Upper lobe of left lung (tissue), 6 donors: Measurements from ENCODE around the gene FBXL15. TPM values are rescaled to one million over a fixed set of nuclear protein-coding genes. Genes with fewer than 3 reads are reported as not detected.
A peak's percentile ranks its signal among the peaks of the same experiment; 100 is the strongest.

ENCODE experiments used
- ATAC-seq, 2 donors: fragments of 200-7000 bp; cut with Tn5 transposase; one replicate each; pipeline ENCODE4 v1.9.1; 2022; ENCODE audit warnings: mild to moderate bottlenecking in 2 of 2, moderate library complexity in 2 of 2; ENCODE audit not compliant: low FRiP score in 2 of 2
- DNase-seq, 2 donors: peaks; one replicate each; pipeline ENCODE4 v3.0.0-alpha.2; 2019 to 2020
- H3K27ac ChIP-seq, 4 donors: fragments of 200-600 bp; sonication (generic); one replicate each; pipeline ENCODE4 v1.5.1; 2016 to 2019
- H3K27me3 ChIP-seq, 4 donors: fragments of 200-600 bp; sonication (generic); one replicate each; pipeline ENCODE4 v1.5.1; 2017 to 2019
- H3K36me3 ChIP-seq, 4 donors: fragments of 200-600 bp; sonication (generic); one replicate each; pipeline ENCODE4 v1.5.1; 2016 to 2019
- H3K4me1 ChIP-seq, 4 donors: fragments of 200-600 bp; sonication (generic); one replicate each; pipeline ENCODE4 v1.5.1; 2018 to 2019
- H3K4me3 ChIP-seq, 4 donors: fragments of 200-600 bp; sonication (generic); one replicate each; pipeline ENCODE4 v1.5.1; 2017 to 2019; ENCODE audit warnings: mild to moderate bottlenecking in 2 of 4, moderate library complexity in 1 of 4
- H3K9me3 ChIP-seq, 4 donors: fragments of 200-600 bp; sonication (generic); one replicate each; pipeline ENCODE4 v1.5.1; 2018 to 2019
- EP300 ChIP-seq, 4 donors: sonication (generic); formaldehyde crosslinking; IDR thresholded peaks; one replicate each; pipeline ENCODE4 v1.5.1; 2017; ENCODE audit warnings: antibody characterized with exemption in 4 of 4, control low read depth in 2 of 4
- POLR2A ChIP-seq, 4 donors: fragments of 450-650 bp; IDR thresholded peaks; one replicate each; pipeline ENCODE4 v1.5.1; 2016 to 2017; ENCODE audit warnings: antibody characterized with exemption in 4 of 4, mild to moderate bottlenecking in 2 of 4
- POLR2AphosphoS5 ChIP-seq, 2 donors: sonication (generic); formaldehyde crosslinking; IDR thresholded peaks; one replicate each; pipeline ENCODE4 v1.5.1; 2017; ENCODE audit warnings: antibody characterized with exemption in 2 of 2
- WGBS, 2 donors: methylation state at CpG; one replicate each; pipeline ENCODE4 v1.1.5; 2017 to 2018; 5-methylcytosine and 5-hydroxymethylcytosine counted together
- total RNA-seq, 6 donors: library from RNA; depleted of rRNA in 4 of 6; stranded (reverse); fragments of >200 nt in 4 of 6; gene quantifications; one replicate each; pipeline versions ENCODE4 v1.1.0 to v1.2.1, GENCODE V29; 2016 to 2021
- TF ChIP-seq, protein P1 (sequence below), 6 experiments: fragments of 450-650 bp in 4 of 6; fragments of 200-600 bp in 2 of 6; sonication (generic) in 2 of 6; IDR thresholded peaks; one replicate each; pipeline ENCODE4 v1.5.1; 2016 to 2019; ENCODE audit warnings: antibody characterized with exemption in 6 of 6
- donor health status: DM: no; HTN: no; CAD: no; lungs with moderate emphysema.
- donor health status: DM: no; HTN: yes; CAD: no; lungs with severe emphysema.

FBXL15 gene
- total RNA-seq, 6 donors from 2014 or later = 18.5 to 70.2 (median 26.8) TPM

DNA sequence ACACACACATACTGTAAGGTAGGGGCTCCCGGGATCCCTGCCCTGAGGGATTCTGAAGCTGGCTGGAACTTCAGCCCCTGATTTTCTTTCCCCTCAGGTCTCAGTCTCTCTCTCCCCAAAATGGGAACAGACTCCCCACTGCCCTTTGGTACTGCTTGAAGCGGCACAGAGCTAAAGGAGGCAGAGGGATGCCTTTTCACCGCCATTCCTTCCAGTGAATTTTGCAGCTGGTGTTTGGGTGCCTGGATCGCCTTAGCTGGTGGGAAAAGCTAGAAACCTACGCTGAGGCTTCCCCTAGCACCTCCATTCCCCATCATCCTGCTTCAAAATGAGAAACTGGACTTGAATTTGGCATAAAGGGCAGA lies 14.5 kb downstream of the FBXL15 start:
- H3K27me3 ChIP-seq = no peaks in the 10 kb centered on the region
- 54 to 57% methylated on average over 4 to 5 of the region's 5 CpGs for WGBS, 2 donors
- ATAC-seq = no peak
- H3K36me3 ChIP-seq = no peaks in the 10 kb centered on the region
- no peak for TF ChIP-seq POLR2AphosphoS5 (IDR thresholded peaks at IDR 0.05)
- TF ChIP-seq EP300 (IDR thresholded peaks at IDR 0.05) = no peak
- TF ChIP-seq, protein P1, sequence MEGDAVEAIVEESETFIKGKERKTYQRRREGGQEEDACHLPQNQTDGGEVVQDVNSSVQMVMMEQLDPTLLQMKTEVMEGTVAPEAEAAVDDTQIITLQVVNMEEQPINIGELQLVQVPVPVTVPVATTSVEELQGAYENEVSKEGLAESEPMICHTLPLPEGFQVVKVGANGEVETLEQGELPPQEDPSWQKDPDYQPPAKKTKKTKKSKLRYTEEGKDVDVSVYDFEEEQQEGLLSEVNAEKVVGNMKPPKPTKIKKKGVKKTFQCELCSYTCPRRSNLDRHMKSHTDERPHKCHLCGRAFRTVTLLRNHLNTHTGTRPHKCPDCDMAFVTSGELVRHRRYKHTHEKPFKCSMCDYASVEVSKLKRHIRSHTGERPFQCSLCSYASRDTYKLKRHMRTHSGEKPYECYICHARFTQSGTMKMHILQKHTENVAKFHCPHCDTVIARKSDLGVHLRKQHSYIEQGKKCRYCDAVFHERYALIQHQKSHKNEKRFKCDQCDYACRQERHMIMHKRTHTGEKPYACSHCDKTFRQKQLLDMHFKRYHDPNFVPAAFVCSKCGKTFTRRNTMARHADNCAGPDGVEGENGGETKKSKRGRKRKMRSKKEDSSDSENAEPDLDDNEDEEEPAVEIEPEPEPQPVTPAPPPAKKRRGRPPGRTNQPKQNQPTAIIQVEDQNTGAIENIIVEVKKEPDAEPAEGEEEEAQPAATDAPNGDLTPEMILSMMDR (IDR thresholded peaks at IDR 0.05) = no peak
- peak overlapping the region; percentile 17 to 91 (median 72) for H3K27ac ChIP-seq
- no peaks in the 10 kb centered on the region for H3K9me3 ChIP-seq
- H3K4me1 ChIP-seq = peaks cover 22 to 47% (median 43%) of the 10 kb centered on the region in 4 donors
- DNase-seq = no peak
- H3K4me3 ChIP-seq = peak overlapping the region in 3 of 4 donors; percentile 31 to 51 (median 48)

DNA sequence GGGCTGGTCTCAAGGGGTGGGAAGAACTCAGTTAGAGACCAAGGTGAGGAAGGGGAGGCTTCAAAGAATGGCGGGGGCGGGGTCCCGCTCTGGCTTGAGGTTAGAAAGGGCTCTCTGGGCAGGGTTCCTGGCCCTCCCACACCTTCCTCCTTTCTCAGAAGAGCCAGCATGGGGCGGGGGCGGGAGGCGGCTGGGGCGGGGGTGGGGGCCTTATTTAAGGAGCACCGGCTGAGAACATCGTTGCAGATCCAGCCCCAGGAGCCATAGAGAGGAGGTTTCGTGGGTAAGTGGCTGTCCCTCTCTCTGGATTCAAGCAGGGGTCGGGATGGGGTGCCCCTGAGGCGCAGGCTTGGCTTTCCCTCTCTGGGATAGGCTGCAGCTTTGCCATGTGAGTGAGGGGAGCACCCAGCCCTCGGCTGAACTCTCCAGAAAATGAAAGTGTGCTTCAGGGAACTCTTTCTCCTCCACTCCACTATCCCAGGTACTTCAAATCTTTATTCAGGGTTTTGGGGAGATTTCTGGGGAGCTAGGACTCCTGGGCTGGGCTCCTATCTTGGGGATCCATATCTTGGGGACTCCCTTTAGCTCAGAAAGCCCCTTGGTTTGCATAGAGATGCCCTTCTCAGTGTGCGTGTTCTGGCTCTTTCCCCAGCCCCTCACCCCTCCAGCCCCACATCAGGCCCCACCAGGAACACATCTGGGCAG lies 15.0 kb downstream of the FBXL15 start:
- Histone ChIP-seq H3K36me3 (no peaks in the 10 kb centered on the region), H3K9me3 (no peaks in the 10 kb centered on the region), H3K4me3 (peak overlapping the region in 3 of 4 donors; percentile 31 to 51 (median 48)), H3K27ac (peak overlapping the region; percentile 17 to 91 (median 72)), H3K4me1 (peaks cover 22 to 47% (median 44%) of the 10 kb centered on the region in 4 donors), H3K27me3 (no peaks in the 10 kb centered on the region)
- WGBS, 2 donors = 7 to 29% methylated on average over 2 to 11 of the region's 14 CpGs
- ATAC-seq (peak in 1 of 2 donors; percentile 6), DNase-seq (peak in 1 of 2 donors; percentile 61)
- TF ChIP-seq, protein P1 (IDR thresholded peaks at IDR 0.05) = no peak
- peak in 1 of 4 donors; percentile 35 for TF ChIP-seq POLR2A (IDR thresholded peaks at IDR 0.05)

DNA sequence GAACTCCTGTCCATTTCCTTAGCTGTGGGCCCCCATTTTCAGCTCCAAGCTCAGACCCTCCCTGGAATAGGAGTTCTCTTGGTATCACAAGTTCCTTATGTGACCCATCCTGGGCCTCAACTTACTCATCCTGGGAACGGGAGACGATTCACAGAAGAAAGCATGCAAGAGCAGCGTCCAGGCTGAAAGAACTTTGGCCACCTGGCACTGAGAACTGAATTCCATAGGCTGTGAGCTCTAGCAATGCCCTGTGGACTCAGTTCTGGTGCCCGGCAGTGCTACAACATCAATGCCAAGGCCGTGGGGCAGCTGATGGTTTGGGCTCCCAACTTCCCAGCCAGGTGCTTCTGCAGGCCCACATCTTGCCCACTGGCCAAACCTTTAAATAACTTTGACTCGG lies 15.7 kb downstream of the FBXL15 start:
- H3K9me3 ChIP-seq = no peaks in the 10 kb centered on the region
- no peaks in the 10 kb centered on the region for H3K27me3 ChIP-seq
- no peaks in the 10 kb centered on the region for H3K36me3 ChIP-seq
- H3K4me1 ChIP-seq = peaks cover 20 to 46% (median 43%) of the 10 kb centered on the region in 4 donors
- peak overlapping the region; percentile 17 to 91 (median 72) for H3K27ac ChIP-seq
- peak overlapping the region in 3 of 4 donors; percentile 31 to 51 (median 48) for H3K4me3 ChIP-seq
- TF ChIP-seq POLR2AphosphoS5 (IDR thresholded peaks at IDR 0.05) (no peak), EP300 (IDR thresholded peaks at IDR 0.05) (no peak), POLR2A (IDR thresholded peaks at IDR 0.05) (no peak)
- TF ChIP-seq, protein P1 (IDR thresholded peaks at IDR 0.05) = no peak
- 68 to 78% methylated on average over 5 to 6 of the region's 6 CpGs for WGBS, 2 donors
- no peak for DNase-seq
- no peak for ATAC-seq

DNA sequence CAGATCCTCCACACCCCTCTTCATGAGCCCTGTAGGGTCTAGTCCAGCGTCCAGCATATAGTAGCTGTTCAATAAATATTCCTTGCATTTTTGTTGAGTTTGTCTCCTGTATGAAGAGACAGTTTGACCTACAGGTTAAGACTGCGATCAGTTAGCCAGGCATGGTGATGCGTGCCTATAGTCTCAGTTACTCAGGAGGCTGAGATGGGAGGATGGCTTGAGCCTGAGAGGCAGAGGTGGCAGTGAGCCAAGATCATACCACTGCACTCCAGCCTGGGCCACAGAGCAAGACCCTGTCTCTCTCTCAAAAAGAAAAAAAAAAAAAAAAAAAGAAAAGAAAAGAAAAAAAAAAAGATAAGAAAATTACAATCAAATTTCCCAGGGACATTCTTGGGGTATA lies 16.9 kb downstream of the FBXL15 start:
- ATAC-seq (no peak), DNase-seq (no peak)
- 94 to 100% methylated on average over 3 of the region's 3 CpGs for WGBS, 2 donors
- Histone ChIP-seq H3K4me3 (peak overlapping the region in 1 of 4 donors; percentile 51), H3K27ac (no peak overlapping the region), H3K4me1 (peaks cover 13 to 38% (median 35%) of the 10 kb centered on the region in 4 donors), H3K36me3 (no peaks in the 10 kb centered on the region), H3K9me3 (no peaks in the 10 kb centered on the region), H3K27me3 (no peaks in the 10 kb centered on the region)
- TF ChIP-seq POLR2AphosphoS5 (IDR thresholded peaks at IDR 0.05) = no peak
- TF ChIP-seq, protein P1 (IDR thresholded peaks at IDR 0.05) = no peak
- TF ChIP-seq POLR2A (IDR thresholded peaks at IDR 0.05) = no peak
- TF ChIP-seq EP300 (IDR thresholded peaks at IDR 0.05) = no peak

DNA sequence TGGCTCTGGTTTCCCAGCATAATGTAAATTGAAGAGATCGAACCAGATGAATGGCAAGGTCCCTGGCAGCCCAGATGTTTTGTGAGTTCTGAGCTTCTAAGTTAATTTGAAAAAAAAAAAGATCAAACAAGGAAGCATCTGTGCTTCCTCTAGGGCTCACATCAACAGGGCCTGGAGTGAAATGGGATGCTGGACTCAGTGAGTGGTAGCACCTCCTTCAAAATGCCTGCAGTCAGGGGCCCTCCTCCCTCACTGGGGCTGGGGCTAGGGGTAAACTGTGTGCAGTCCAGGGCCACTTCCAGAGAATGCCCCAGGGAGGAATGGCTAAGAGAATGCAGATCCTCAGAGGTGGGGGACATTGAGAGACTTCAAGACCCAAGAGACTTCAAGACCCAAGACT lies 17.7 kb downstream of the FBXL15 start:
- ATAC-seq = no peak
- Histone ChIP-seq H3K27ac (peak overlapping the region in 1 of 4 donors; percentile 23), H3K27me3 (no peaks in the 10 kb centered on the region), H3K4me1 (peaks cover 10 to 31% (median 29%) of the 10 kb centered on the region in 4 donors), H3K9me3 (no peaks in the 10 kb centered on the region), H3K36me3 (no peaks in the 10 kb centered on the region), H3K4me3 (peak overlapping the region in 1 of 4 donors; percentile 11)
- TF ChIP-seq POLR2A (IDR thresholded peaks at IDR 0.05) (no peak), EP300 (IDR thresholded peaks at IDR 0.05) (no peak), POLR2AphosphoS5 (IDR thresholded peaks at IDR 0.05) (no peak)
- TF ChIP-seq, protein P1 (IDR thresholded peaks at IDR 0.05) = no peak
- DNase-seq = no peak
- WGBS, 2 donors = 40 to 69% methylated on average over 1 of the region's 1 CpG
